Endothelial cell of umbilical vein (primary cell): ENCODE results near the gene B3GALT4. TPM values are rescaled to one million over a fixed set of nuclear protein-coding genes. Genes with fewer than 3 reads are reported as not detected.

ENCODE experiments used
- BruUV-seq: library from RNA; stranded (reverse); fragments of 400-500 nt; replicated peaks from 2 replicates; lab custom pipeline; 2021; lab: Mats Ljungman, UMichigan
- CTCF ChIA-PET: fragments of 300-600, 350-600 bp; sonication (Branson Sonifier 250); formaldehyde crosslinking; loops from one replicate; lab custom pipeline; 2021; ENCODE audit warnings: antibody characterized with exemption, inconsistent platforms; lab: Charles Lee
- POLR2A ChIA-PET: fragments of 300-600, 350-600 bp; sonication (Branson Sonifier 250); formaldehyde crosslinking; loops from one replicate; lab custom pipeline; 2021; ENCODE audit warnings: antibody characterized with exemption, inconsistent platforms; lab: Charles Lee
- DNase-seq: peaks from one replicate; pipeline ENCODE4 v3.0.0-alpha.2; 2011; ENCODE audit warnings: low read depth, low spot score
- FAIRE-seq: peaks from 2 replicates; lab custom pipeline; 2011; peaks lifted over from hg19 to GRCh38; lab: Jason Lieb, UNC
- H2AFZ ChIP-seq: 2 replicates; pipeline ENCODE4 v1.6.0; 2012; ENCODE audit warnings: low read depth, low read length, control low read depth, inconsistent platforms
- H3K27ac ChIP-seq: 2 replicates; pipeline ENCODE4 v1.5.1; 2011; ENCODE audit warnings: low read depth, mild to moderate bottlenecking, control low read depth, low read length, moderate library complexity; ENCODE audit not compliant: insufficient read depth
- H3K27me3 ChIP-seq, 2 experiments: 2 replicates each; pipeline versions ENCODE4 v1.6.0 to v1.6.1; 2011; ENCODE audit warnings: low read length in 2 of 2, mixed read lengths in 1 of 2; ENCODE audit not compliant: control insufficient read depth in 2 of 2, insufficient read depth in 2 of 2
- H3K36me3 ChIP-seq, 2 experiments: 2 replicates in 1 of 2; 3 replicates in 1 of 2; pipeline ENCODE4 v1.5.1; 2011; ENCODE audit warnings: low read length in 2 of 2, mild to moderate bottlenecking in 1 of 2, moderate library complexity in 1 of 2; ENCODE audit not compliant: control insufficient read depth in 2 of 2, insufficient read depth in 2 of 2; ENCODE audit errors: extremely low read depth in 1 of 2
- H3K4me1 ChIP-seq: 3 replicates; pipeline ENCODE4 v1.5.1; 2011; ENCODE audit warnings: mild to moderate bottlenecking, low read length; ENCODE audit not compliant: control insufficient read depth, insufficient read depth; ENCODE audit errors: extremely low read depth
- H3K4me2 ChIP-seq: 2 replicates; pipeline ENCODE4 v1.6.1; 2011; ENCODE audit warnings: low read length, control low read depth, mixed read lengths; ENCODE audit not compliant: insufficient read depth
- H3K4me3 ChIP-seq, 3 experiments: fragments of 200-600 bp in 1 of 3; sonication (generic), shearing (Covaris generic) in 1 of 3; replicated peaks in 1 of 3; 2 replicates each; pipeline ENCODE4 v1.5.1; 2011 to 2016; ENCODE audit warnings: control low read depth in 3 of 3, low read length in 3 of 3, mild to moderate bottlenecking in 2 of 3, inconsistent platforms in 1 of 3, low read depth in 1 of 3, moderate library complexity in 1 of 3; ENCODE audit not compliant: insufficient read depth in 1 of 3
- H3K79me2 ChIP-seq: 2 replicates; pipeline ENCODE4 v1.6.0; 2012; ENCODE audit warnings: low read length, inconsistent platforms; ENCODE audit not compliant: control insufficient read depth, insufficient read depth
- H3K9ac ChIP-seq: replicated peaks from 2 replicates; pipeline ENCODE3; 2011; ENCODE audit warnings: low read length, control low read depth; ENCODE audit not compliant: insufficient read depth; ENCODE audit errors: extremely low read depth
- H3K9me1 ChIP-seq: replicated peaks from 3 replicates; pipeline ENCODE4 v1.6.0; 2011; ENCODE audit warnings: mild to moderate bottlenecking, low read length; ENCODE audit not compliant: control insufficient read depth, insufficient read depth; ENCODE audit errors: extremely low read depth
- H3K9me3 ChIP-seq: replicated peaks from 2 replicates; pipeline ENCODE4 v1.5.1; 2012; ENCODE audit warnings: low read length, inconsistent platforms; ENCODE audit not compliant: control insufficient read depth, insufficient read depth
- H4K20me1 ChIP-seq: replicated peaks from 2 replicates; pipeline ENCODE3; 2011; ENCODE audit warnings: mild to moderate bottlenecking, low read length; ENCODE audit not compliant: control insufficient read depth, insufficient read depth; ENCODE audit errors: extremely low read depth
- EZH2 ChIP-seq: IDR thresholded peaks from 2 replicates; pipeline ENCODE4 v1.6.1; 2012; ENCODE audit warnings: borderline replicate concordance, low read depth, mild to moderate bottlenecking, moderate library complexity, low read length, inconsistent platforms; ENCODE audit not compliant: severe bottlenecking
- FOS ChIP-seq: IDR thresholded peaks from 2 replicates; pipeline ENCODE4 v1.6.1; 2011; ENCODE audit warnings: mild to moderate bottlenecking, low read length, moderate library complexity, borderline replicate concordance; ENCODE audit not compliant: insufficient read depth
- GATA2 ChIP-seq: IDR thresholded peaks from 2 replicates; pipeline ENCODE4 v1.7.0; 2011; ENCODE audit warnings: low read depth, mild to moderate bottlenecking, moderate library complexity, mixed read lengths, low read length; ENCODE audit not compliant: insufficient read length, insufficient read depth
- JUN ChIP-seq: IDR thresholded peaks from 2 replicates; pipeline ENCODE4 v1.6.1; 2011; ENCODE audit warnings: borderline replicate concordance, low read depth; ENCODE audit not compliant: insufficient read length, insufficient read depth
- MYC ChIP-seq: IDR thresholded peaks from one replicate; pipeline ENCODE4 v1.6.1; 2011; ENCODE audit warnings: mild to moderate bottlenecking, low read depth, low read length
- POLR2A ChIP-seq: IDR thresholded peaks from 2 replicates; pipeline ENCODE4 v1.6.1; 2012; ENCODE audit warnings: low read depth, mild to moderate bottlenecking, control low read depth, low read length
- POLR2AphosphoS5 ChIP-seq: IDR thresholded peaks from 2 replicates; pipeline ENCODE4 v1.6.1; 2012; ENCODE audit warnings: low read depth, mild to moderate bottlenecking, control low read depth, low read length, moderate library complexity; ENCODE audit not compliant: insufficient read depth
- dilution Hi-C: fragments of 300-500 bp; cut with MboI; formaldehyde crosslinking; loops from one replicate; pipeline ENCODE4 v1.15.0; 2019; ENCODE audit warnings: low sequenced_read_pairs; ENCODE audit not compliant: extremely low pct_ligation_motif_present
- intact Hi-C: fragments of 100-400 bp; cut with micrococcal nuclease; formaldehyde crosslinking; loops from one replicate; pipeline ENCODE4 v1.10.0; 2022
- polyA plus RNA-seq, 4 experiments: library from polyadenylated mRNA; depleted of rRNA in 3 of 4; stranded (reverse) in 3 of 4; unstranded in 1 of 4; fragments of >200 nt; gene quantifications; 2 replicates each; pipeline versions ENCODE4 v1.2.1 to v1.2.3, GENCODE V29; 2011 to 2012; ENCODE audit warnings: missing spikeins in 1 of 4
- total RNA-seq: library from RNA; stranded (reverse); gene quantifications from 2 replicates; pipeline ENCODE4 v1.2.3, GENCODE V29; 2021
- TF ChIP-seq, protein P1 (sequence below), 2 donors: IDR thresholded peaks; 1 replicate in 1 of 2; 2 replicates in 1 of 2; pipeline ENCODE4 v1.5.1; 2011; ENCODE audit warnings: low read length in 2 of 2, mild to moderate bottlenecking in 2 of 2, moderate library complexity in 2 of 2, control low read depth in 1 of 2, inconsistent platforms in 1 of 2, low read depth in 1 of 2; ENCODE audit not compliant: insufficient read depth in 1 of 2; ENCODE audit errors: extremely low read depth in 1 of 2

Gene B3GALT4
- total and polyA plus RNA-seq, 2 donors (not counting 3 experiments of a cell fraction or from before 2014, with no cell fraction given) = 4.5 to 5.6 TPM

DNA sequence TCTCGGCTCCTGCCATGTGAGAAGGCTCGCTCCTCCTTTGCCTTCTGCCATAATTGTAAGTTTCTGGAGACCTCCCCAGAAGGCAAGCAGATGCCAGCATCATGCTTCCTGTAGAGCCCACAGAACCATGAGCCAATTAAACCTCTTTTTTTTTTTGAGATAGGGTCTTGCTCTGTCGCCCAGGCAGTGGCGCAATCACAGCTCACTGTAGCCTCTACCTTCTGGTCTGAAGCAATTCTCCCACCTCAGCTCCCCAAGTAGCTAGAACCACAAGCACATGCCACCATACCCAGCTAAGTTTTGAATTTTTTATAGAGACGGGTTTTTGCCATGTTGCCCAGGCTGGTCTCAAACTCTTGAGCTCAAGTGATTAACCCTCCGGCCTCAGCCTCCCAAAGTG lies 40.1 kb upstream of the B3GALT4 start:
- no peaks in the 10 kb centered on the region for H3K9me3 ChIP-seq
- no peak for TF ChIP-seq POLR2AphosphoS5
- no peak for TF ChIP-seq MYC
- TF ChIP-seq, protein P1, sequence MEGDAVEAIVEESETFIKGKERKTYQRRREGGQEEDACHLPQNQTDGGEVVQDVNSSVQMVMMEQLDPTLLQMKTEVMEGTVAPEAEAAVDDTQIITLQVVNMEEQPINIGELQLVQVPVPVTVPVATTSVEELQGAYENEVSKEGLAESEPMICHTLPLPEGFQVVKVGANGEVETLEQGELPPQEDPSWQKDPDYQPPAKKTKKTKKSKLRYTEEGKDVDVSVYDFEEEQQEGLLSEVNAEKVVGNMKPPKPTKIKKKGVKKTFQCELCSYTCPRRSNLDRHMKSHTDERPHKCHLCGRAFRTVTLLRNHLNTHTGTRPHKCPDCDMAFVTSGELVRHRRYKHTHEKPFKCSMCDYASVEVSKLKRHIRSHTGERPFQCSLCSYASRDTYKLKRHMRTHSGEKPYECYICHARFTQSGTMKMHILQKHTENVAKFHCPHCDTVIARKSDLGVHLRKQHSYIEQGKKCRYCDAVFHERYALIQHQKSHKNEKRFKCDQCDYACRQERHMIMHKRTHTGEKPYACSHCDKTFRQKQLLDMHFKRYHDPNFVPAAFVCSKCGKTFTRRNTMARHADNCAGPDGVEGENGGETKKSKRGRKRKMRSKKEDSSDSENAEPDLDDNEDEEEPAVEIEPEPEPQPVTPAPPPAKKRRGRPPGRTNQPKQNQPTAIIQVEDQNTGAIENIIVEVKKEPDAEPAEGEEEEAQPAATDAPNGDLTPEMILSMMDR (IDR thresholded peaks at IDR 0.05; ENCODE audit: extremely low read depth in 1 of 2, insufficient read depth in 1 of 2, low read depth in 1 of 2, low read length in 2 of 2) = no peak
- TF ChIP-seq JUN = no peak
- H3K4me3 ChIP-seq = no peak overlapping the region
- dilution Hi-C loops (no loop called here), intact Hi-C loops (no loop called here)
- H3K4me2 ChIP-seq = no peak overlapping the region
- H3K4me1 ChIP-seq = no peaks in the 10 kb centered on the region
- ChIA-PET POLR2A (interaction anchor here (0.7 kb wide), 1 partner anchor 1507 kb away, joined by 7 read pairs; no protein-coding TSS in a partner anchor), CTCF (interaction anchor here (1.3 to 7.7 kb wide), 2 partner anchors 12 to 87 kb away, joined by 3 to 43 read pairs; no protein-coding TSS in a partner anchor)
- H2AFZ ChIP-seq = no peak overlapping the region
- no TSS peak for BruUV-seq
- FAIRE-seq (no peak), DNase-seq (no peak)
- no peaks in the 10 kb centered on the region for H3K79me2 ChIP-seq
- H3K27me3 ChIP-seq = peaks cover 16 to 24% of the 10 kb centered on the region in 2 experiments
- no peak overlapping the region for H3K27ac ChIP-seq
- no peaks in the 10 kb centered on the region for H3K36me3 ChIP-seq
- no peaks in the 10 kb centered on the region for H4K20me1 ChIP-seq
- no peak overlapping the region for H3K9ac ChIP-seq
- no peaks in the 10 kb centered on the region for H3K9me1 ChIP-seq

DNA sequence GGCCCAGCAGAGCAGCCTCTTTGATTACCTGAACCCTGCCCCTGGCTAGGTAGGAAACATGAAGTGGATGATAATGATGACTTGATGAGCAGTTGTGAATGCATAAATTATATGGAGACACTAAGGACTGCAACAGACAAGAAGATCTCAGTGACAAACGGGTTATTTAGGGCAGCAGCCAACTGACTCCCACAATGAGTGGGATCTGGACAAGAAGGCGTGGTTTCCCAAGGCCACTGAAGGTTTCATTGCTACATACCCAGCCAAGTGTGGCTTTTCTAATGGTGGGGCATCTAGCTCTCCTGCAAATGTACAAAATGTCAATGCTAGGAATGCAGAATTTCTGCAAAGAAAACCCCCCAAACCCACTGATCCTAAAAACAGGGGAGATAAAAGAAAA lies 39.2 kb upstream of the B3GALT4 start:
- H3K9ac ChIP-seq = no peak overlapping the region
- H3K36me3 ChIP-seq = no peaks in the 10 kb centered on the region
- FAIRE-seq = no peak
- no peak overlapping the region for H3K4me3 ChIP-seq
- H4K20me1 ChIP-seq = no peaks in the 10 kb centered on the region
- no peaks in the 10 kb centered on the region for H3K9me3 ChIP-seq
- POLR2A ChIA-PET = interaction anchor here (0.7 kb wide), 1 partner anchor 258 kb away, joined by 3 read pairs; no protein-coding TSS in a partner anchor
- H3K9me1 ChIP-seq = no peaks in the 10 kb centered on the region
- TF ChIP-seq, protein P1 (IDR thresholded peaks at IDR 0.05; ENCODE audit: extremely low read depth in 1 of 2, insufficient read depth in 1 of 2, low read depth in 1 of 2, low read length in 2 of 2) = no peak
- TF ChIP-seq POLR2A = no peak
- no peak for TF ChIP-seq EZH2
- no peak for TF ChIP-seq FOS
- TF ChIP-seq MYC = no peak
- TF ChIP-seq GATA2 = no peak
- TF ChIP-seq POLR2AphosphoS5 = no peak
- peaks cover 20 to 24% of the 10 kb centered on the region in 2 experiments for H3K27me3 ChIP-seq
- no peaks in the 10 kb centered on the region for H3K4me1 ChIP-seq
- H3K27ac ChIP-seq = no peak overlapping the region
- dilution Hi-C loops (no loop called here), intact Hi-C loops (no loop called here)
- CTCF ChIA-PET = interaction anchor here (0.8 to 7.7 kb wide), 2 partner anchors 11 to 17 kb away, joined by 4 to 43 read pairs; no protein-coding TSS in a partner anchor
- no peak for DNase-seq
- no TSS peak for BruUV-seq
- H3K79me2 ChIP-seq = no peaks in the 10 kb centered on the region
- no peak overlapping the region for H2AFZ ChIP-seq
- no peak overlapping the region for H3K4me2 ChIP-seq
